Fibroblast of upper back skin (primary cell): Measurements from ENCODE around the gene PPM1F.

Source experiments
- DNase-seq: peaks from one replicate; pipeline ENCODE4 v3.0.0-alpha.2; 2013

Gene PPM1F

GRCh38 chr22:21975273-21975672, 22.6 kb upstream of the PPM1F start:
- no peak for DNase-seq

GRCh38 chr22:21974058-21974649, 21.5 kb upstream of the PPM1F start:
- no peak for DNase-seq

GRCh38 chr22:21972806-21973205, 20.2 kb upstream of the PPM1F start:
- no peak for DNase-seq

GRCh38 chr22:21972293-21972779, 19.7 kb upstream of the PPM1F start:
- peak; percentile 9 for DNase-seq

- no peak for DNase-seq
These were observed 19.2 kb upstream of the PPM1F start for GRCh38 chr22:21971858-21972275.

- DNase-seq = no peak
These were observed 18.4 kb upstream of the PPM1F start for GRCh38 chr22:21970800-21971617.

GRCh38 chr22:21970037-21970799, 17.6 kb upstream of the PPM1F start:
- no peak for DNase-seq

GRCh38 chr22:21968452-21969129, 15.9 kb upstream of the PPM1F start:
- DNase-seq = no peak

- no peak for DNase-seq
These were observed 15.1 kb upstream of the PPM1F start for GRCh38 chr22:21967693-21968271.

GRCh38 chr22:21966643-21967516, 14.2 kb upstream of the PPM1F start:
- DNase-seq = no peak

GRCh38 chr22:21965762-21966288, 13.2 kb upstream of the PPM1F start:
- DNase-seq = no peak

- DNase-seq = no peak
These were observed 12.4 kb upstream of the PPM1F start for GRCh38 chr22:21964918-21965484.

- DNase-seq = no peak
These were observed 11.6 kb upstream of the PPM1F start for GRCh38 chr22:21964234-21964633.

- no peak for DNase-seq
These were observed 11.2 kb upstream of the PPM1F start for GRCh38 chr22:21963790-21964211.

- no peak for DNase-seq
These were observed 10.6 kb upstream of the PPM1F start for GRCh38 chr22:21963286-21963685.

- no peak for DNase-seq
These were observed 10.0 kb upstream of the PPM1F start for GRCh38 chr22:21962655-21962949.

- DNase-seq = no peak
These were observed 9.4 kb upstream of the PPM1F start for GRCh38 chr22:21961886-21962654.

- no peak for DNase-seq
These were observed 8.6 kb upstream of the PPM1F start for GRCh38 chr22:21961127-21961867.
